Sigmoid colon (tissue), 4 donors: ENCODE measurements around the gene SLC7A8.

Source experiments
- CTCF ChIP-seq, 4 experiments: fragments of 450-650 bp in 3 of 4; fragments of 200-600 bp in 1 of 4; IDR thresholded peaks; one replicate each; pipeline ENCODE4 v1.5.1; 2016 to 2019; ENCODE audit warnings: antibody characterized with exemption in 4 of 4, mild to moderate bottlenecking in 3 of 4, moderate library complexity in 2 of 4
- POLR2A ChIP-seq, 2 donors: fragments of 450-650 bp; IDR thresholded peaks; one replicate each; pipeline ENCODE4 v1.6.1; 2016; ENCODE audit warnings: antibody characterized with exemption in 2 of 2, mild to moderate bottlenecking in 2 of 2, moderate library complexity in 2 of 2
- POLR2AphosphoS5 ChIP-seq, 4 donors: sonication (generic); formaldehyde crosslinking; IDR thresholded peaks; one replicate each; pipeline ENCODE4 v1.6.1; 2017; ENCODE audit warnings: antibody characterized with exemption in 4 of 4

DNA sequence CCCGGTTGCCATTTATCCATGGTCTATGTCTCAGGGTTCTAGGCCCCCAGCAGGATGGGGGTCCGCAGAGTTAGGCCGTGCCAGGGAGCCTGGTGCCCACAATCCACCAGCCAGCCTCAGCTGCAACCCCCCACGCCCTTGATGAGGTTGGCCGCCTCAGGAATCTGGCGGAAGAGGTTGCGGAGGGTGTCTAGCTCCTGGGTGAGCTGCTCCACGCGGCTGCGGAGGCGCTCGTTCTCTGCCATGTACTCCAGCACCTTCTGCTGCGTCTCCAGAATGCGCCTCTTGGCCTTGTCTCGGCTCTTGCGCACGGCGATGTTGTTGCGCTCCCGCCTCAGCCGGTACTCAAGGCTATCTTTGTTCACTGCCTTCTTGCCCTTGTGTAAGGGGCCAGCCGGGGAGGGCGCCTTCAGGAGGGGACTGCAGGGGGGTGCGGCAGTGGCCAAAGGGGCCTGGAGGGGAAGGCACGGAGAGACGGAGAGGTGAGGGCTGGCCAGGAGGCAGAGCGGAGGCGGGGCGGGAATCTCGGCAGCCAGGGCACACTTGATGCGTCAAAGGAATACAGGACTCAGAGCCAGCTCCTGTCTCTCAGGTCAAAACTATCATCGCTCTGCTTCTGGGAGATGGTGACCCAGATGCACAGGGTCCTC is 66.0 kb downstream of the SLC7A8 start:
- TF ChIP-seq CTCF (IDR thresholded peaks at IDR 0.05) (no peak), POLR2AphosphoS5 (IDR thresholded peaks at IDR 0.05) (no peak), POLR2A (IDR thresholded peaks at IDR 0.05) (no peak)
